ENCODE results near the gene ZNF555.
"Not testable (repeated sequence)": the region's sequence is repeated elsewhere in the genome, so short reads cannot be mapped to it uniquely, and the experiment has no call there.

The ZNF555 gene

DNA sequence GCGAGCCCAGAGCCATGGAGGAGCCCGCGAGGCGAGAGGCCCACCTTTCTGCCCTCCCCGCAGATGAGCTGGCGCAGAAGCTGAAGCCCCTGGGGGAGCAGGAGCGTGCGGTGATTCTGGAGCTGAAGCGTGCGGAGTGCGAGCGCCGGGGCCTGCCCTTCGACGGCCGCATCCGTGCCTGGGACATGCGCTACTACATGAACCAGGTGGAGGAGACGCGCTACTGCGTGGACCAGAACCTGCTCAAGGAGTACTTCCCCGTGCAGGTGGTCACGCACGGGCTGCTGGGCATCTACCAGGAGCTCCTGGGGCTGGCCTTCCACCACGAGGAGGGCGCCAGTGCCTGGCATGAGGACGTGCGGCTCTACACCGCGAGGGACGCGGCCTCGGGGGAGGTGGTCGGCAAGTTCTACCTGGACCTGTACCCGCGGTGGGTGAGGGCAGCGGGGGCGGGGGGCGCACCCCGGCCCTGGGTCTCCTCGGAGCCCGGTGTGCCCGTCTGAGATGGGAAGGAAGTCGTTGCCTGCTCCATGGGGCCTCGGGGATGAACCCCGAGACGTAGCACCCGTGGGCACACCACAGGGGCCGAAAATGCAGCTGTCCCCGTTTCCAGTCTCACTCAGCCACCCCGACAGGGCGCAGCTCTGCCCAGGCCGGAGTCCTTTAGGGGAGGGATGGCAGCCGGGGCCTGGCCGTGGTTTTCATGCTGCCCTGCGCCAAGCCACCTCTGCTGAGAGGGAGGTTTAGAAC, 33.7 kb upstream of the ZNF555 start:
- DNase-seq: no peak

DNA sequence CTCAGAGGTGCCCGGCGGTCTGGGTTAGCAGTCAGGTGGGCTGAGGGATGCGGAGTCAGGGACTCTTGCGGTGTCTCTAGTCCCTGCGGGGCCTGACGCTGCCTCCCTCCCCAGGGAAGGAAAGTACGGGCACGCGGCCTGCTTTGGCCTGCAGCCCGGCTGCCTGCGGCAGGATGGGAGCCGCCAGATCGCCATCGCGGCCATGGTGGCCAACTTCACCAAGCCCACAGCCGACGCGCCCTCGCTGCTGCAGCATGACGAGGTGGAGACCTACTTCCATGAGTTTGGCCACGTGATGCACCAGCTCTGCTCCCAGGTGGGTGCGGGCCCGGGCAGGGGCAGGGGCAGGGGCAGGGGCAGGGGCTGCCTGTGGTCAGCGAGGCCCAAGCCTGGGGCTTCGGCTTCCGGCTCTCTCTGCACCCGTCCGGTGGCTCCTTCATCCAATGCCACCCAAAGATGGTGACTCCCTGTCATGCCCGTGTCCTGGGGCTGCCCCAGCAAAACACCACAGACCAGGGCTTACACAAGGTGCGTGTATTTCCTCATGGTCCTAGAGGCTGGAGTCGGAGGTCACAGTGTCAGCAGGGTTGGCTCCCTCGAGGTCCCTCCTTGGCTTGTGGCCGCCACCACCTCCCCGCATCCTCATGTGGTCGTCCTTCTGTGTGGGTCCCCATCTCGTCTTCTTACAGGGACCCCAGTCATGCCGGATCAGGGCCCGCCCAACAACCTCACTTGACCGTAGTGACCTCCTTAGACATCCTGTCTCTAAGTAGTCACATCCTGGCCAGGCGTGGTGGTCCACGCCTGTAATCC, 32.9 kb upstream of the ZNF555 start:
- no peak for DNase-seq

DNA sequence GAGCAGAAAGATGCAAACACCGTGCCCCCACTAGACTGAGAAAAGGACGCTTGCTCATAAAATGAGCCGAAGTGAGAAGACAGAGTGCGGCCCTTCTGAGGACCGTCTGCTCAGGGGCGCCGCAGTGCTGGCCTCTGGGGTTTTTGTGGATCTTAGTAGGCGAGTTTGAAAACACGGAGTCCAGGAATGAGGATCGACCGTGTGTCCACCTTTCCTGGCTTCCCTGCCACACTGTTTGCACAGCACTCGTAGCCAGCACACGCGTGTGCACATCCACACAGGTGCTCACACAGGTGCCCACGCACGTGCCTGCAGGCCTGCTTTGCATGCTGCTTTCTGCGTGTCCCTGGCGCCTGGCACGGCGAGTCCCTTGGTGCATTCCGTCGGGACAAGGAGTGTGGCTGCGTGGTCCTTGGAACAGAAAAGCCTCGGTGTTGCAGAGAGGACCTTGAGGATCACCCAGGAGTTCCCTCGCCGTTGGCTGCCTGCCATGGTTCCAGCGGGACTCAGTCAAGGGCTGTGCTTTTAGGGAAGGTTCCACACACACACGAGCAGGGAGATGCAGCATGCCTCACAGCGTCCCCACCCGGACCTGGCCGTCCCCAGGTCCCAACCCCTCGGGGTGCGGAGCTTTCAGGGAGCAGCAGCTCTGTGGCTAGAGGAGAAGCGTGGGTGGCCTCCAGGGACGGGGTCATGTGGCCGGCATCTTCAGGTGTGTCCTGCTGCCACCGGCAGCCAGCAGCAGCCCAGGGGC, 31.7 kb upstream of the ZNF555 start:
- DNase-seq: no peak

DNA sequence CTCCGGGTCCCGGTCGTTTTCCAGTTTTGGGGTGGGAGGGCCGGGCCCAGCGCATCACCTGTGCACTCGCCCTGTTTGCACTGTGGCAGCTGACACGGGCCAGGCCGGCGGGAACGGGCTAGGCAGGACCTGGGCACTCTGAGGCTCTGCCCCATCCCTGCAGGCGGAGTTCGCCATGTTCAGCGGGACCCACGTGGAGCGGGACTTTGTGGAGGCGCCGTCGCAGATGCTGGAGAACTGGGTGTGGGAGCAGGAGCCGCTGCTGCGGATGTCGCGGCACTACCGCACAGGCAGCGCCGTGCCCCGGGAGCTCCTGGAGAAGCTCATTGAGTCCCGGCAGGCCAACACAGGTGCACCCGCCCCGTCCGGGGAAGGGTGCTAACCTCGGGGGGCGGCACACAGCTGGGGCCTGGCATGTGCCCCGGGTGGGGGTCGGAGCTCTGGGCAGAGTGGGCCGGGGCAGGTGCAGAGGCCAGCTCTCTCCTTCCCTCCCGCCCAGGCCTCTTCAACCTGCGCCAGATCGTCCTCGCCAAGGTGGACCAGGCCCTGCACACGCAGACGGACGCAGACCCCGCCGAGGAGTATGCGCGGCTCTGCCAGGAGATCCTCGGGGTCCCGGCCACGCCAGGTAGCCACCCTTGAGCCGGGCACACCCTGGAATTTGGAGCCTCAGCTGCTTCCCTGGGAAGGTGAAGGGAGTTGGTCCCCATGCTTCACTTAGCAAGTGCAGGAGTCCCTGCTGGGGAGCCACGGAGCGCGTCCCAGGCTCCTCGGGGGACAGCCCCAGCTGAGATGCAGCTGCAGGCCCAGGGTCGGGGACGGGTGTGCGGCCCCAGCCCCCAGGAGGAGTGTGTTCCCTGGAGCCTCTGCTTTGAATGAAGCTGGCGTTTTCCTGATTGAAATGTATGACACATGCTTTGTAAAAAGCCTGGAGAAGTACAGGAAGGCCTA, 30.9 kb upstream of the ZNF555 start:
- no peak for DNase-seq

GRCh38 chr19:2811221-2811722, 30.0 kb upstream of the ZNF555 start:
- DNase-seq: no peak

- DNase-seq: no peak
These were observed 29.4 kb upstream of the ZNF555 start for GRCh38 chr19:2811735-2812413.

- DNase-seq: no peak
These were observed 28.7 kb upstream of the ZNF555 start for GRCh38 chr19:2812414-2813234.

- DNase-seq: no peak
These were observed 27.8 kb upstream of the ZNF555 start for GRCh38 chr19:2813235-2814160.

DNA sequence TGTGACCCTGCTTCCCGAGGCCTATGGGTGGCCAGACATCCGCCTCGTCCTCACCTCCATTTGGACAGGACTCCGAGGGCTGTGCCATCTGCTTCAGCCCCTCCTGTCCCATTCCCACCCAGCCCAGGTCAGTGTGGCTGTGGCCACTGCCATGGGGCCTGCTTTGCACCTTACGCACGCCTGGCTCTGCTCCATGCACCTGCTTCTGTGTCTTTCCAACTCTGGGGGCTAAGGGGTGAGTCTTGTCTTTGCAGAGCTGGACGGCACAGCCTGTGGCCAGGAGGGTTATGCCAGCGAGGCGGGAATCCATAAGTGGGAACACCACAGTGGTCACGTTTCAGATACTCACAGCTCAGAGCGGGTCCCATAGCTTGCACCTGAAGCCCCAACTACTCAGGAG, 26.8 kb upstream of the ZNF555 start:
- DNase-seq: no peak

- DNase-seq: no peak
These were observed 26.1 kb upstream of the ZNF555 start for GRCh38 chr19:2815191-2815614.

- no peak for DNase-seq
These were observed 25.4 kb upstream of the ZNF555 start for GRCh38 chr19:2815923-2816322.

DNA sequence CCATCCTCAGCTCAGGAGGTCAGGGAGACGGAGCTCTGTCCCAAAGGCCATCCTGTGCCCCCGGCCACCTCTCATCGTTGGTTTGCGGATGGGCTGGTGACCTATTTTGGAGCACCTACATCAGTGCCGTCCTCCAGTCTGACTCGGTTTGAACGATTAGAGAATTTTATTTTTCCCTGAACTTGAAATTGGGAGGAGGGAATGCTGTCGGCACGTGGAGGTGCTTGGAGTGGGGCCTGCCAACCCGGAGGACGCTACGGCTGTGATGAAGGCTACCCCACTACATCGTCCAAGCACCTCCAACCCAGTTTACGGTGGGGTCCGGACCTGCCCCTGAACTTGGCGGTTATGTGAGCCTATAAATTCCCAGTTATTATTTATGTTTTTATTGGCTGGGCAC, 24.6 kb upstream of the ZNF555 start:
- DNase-seq: no peak

- DNase-seq: not testable (repeated sequence)
These were observed 23.9 kb upstream of the ZNF555 start for GRCh38 chr19:2817237-2817829.

DNA sequence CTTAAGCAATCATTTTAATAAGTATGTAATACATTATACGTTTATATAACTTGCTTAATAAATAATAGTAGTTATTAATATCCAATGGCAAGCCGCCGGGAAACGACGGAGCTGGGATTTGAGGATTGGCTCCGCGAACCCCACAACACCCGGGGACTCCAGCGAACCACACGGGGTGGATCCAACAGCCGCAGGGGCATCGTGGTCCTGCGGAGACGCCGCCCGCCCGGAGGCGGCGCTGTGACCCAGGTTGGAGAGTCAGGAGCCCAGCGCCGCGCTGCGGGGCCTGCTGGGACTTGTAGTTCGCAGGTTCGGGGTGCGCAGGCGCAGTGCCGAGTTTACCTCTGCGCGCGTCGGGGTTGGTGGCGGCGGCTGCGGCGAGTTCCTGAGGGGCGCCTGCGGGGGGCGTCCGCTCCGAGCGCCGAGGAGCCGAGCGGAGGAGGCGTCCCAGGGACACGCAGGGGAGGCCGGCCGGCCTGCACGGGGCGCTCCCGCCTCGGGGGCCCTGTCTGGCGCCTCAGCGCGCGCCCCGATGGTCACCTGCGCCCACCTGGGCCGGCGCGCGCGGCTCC, 21.6 kb upstream of the ZNF555 start, which contains the start of gene ZNF554:
Gene ZNF554 (plus strand): TSS at position 329 of the 572 bp plus-strand sequence. CDS start 204 bp downstream, at position 533.
- peak; percentile 92 to 98 for DNase-seq

DNA sequence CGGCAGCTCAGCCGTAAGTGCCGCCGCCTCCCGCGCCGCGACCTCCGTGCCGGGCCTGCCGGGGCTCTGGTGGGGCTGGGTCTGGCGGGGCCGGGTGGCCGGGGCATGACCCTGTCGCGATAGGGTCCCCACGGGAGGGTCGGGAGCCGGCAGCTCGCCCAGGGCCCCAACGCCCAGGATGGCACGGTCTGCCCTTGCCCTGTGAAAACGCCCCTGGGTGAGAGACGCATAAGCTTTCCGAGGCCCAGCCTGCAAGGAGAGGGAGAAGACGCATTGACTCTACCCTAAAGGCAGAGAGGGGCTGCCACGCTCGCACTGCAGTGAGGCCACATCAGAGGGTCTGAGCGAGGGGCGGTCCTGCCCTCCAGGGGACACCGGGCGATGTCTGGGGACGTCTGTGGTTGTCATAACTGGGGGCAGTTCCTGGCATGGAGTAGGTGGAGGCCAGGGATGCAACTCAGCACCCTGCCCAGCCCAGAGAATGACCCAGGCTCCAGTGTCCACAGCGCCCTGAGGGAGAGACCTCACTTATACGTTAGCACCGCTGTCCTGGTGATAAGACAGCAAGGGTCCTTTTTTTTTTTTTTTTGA, 21.1 kb upstream of the ZNF555 start:
- peak in 1 of 2 experiments; percentile 38 for DNase-seq

- DNase-seq: no peak
These were observed 18.4 kb upstream of the ZNF555 start for GRCh38 chr19:2822846-2823245.

DNA sequence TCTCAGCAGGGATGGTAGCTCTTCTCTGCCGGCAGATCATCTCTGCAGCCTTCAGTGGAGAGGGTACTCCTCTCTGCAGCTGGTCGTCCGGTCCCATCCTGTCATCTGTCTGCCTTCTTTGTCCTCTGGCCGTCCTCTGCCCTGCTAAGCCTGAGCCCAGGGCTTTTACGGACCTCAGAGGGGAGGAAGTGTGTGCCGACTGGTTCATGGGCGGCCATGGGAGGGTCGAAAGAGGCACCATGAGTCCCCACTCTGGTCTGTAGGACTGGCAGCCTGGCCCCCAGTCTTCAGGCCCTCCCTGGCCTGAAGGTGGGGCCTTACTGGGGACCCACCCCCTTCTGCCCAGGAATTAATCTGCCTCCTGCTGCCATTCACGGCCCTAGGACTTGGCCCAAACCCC, 17.6 kb upstream of the ZNF555 start:
- no peak for DNase-seq

- no peak for DNase-seq
These were observed 17.1 kb upstream of the ZNF555 start for GRCh38 chr19:2824129-2824528.

Data from NCI-H524 (cell line).